Right lobe of liver (tissue), 6 donors: ENCODE data around the gene CHN2. TPM values are rescaled to one million over a fixed set of nuclear protein-coding genes. Genes with fewer than 3 reads are reported as not detected.
A peak's percentile ranks its signal among the peaks of the same experiment; 100 is the strongest.
"Not testable (repeated sequence)": the region's sequence is repeated elsewhere in the genome, so short reads cannot be mapped to it uniquely, and the experiment has no call there.

Source experiments
- ATAC-seq, 4 donors: fragments of 200-7000 bp; cut with Tn5 transposase; one replicate each; pipeline ENCODE4 v1.9.1; 2020; ENCODE audit warnings: mild to moderate bottlenecking in 4 of 4, moderate library complexity in 4 of 4
- DNase-seq, 3 donors: peaks; one replicate each; pipeline ENCODE4 v3.0.0-alpha.2; 2020
- H3K27ac ChIP-seq, 3 donors: fragments of 200-600 bp; one replicate each; pipeline ENCODE4 v1.8.0; 2022
- H3K27me3 ChIP-seq, 2 donors: fragments of 200-600 bp; one replicate each; pipeline ENCODE4 v1.8.0; 2022
- H3K36me3 ChIP-seq, 4 donors: fragments of 200-600 bp; sonication (generic) in 1 of 4; one replicate each; pipeline versions ENCODE4 v1.5.1 to v1.8.0; 2017 to 2022; ENCODE audit warnings: control low read depth in 1 of 4
- H3K4me1 ChIP-seq, 4 donors: fragments of 200-600 bp; sonication (generic) in 1 of 4; one replicate each; pipeline versions ENCODE4 v1.5.1 to v1.8.0; 2017 to 2022; ENCODE audit warnings: control low read depth in 1 of 4
- H3K4me3 ChIP-seq, 3 donors: fragments of 200-600 bp; one replicate each; pipeline ENCODE4 v1.8.0; 2022
- H3K9me3 ChIP-seq, 4 donors: fragments of 200-600 bp; sonication (generic) in 1 of 4; one replicate each; pipeline versions ENCODE4 v1.5.1 to v1.8.0; 2017 to 2022; ENCODE audit warnings: control low read depth in 1 of 4
- POLR2A ChIP-seq: fragments of 450-650 bp; IDR thresholded peaks from one replicate; pipeline ENCODE4 v1.6.1; 2017; ENCODE audit warnings: antibody characterized with exemption, mild to moderate bottlenecking
- WGBS: methylation state at CpG from one replicate; pipeline ENCODE4 v1.1.6; 2018; ENCODE audit warnings: low coverage, low lambda C conversion rate; ENCODE audit not compliant: insufficient coverage; ENCODE audit errors: missing lambda C conversion rate; 5-methylcytosine and 5-hydroxymethylcytosine counted together
- intact Hi-C, 2 donors: fragments of 100-400 bp; cut with DNase I; formaldehyde crosslinking; loops; one replicate each; pipeline versions ENCODE4 v1.11.2 to v1.14.1; 2022
- total RNA-seq, 6 experiments: library from RNA; depleted of rRNA in 2 of 6; stranded (reverse); fragments of >200 nt in 2 of 6; fragmentation: NEBNext Ultra II Directional in 3 of 6; extraction: Animal tissue kit (Norgen Biotek cat#: 25700) in 3 of 6; gene quantifications; one replicate each; pipeline versions ENCODE4 v1.1.0 to v1.2.4, GENCODE V29; 2016 to 2023
- TF ChIP-seq, protein P1 (sequence below), 4 donors: fragments of 200-600 bp in 3 of 4; fragments of 450-650 bp in 1 of 4; IDR thresholded peaks; one replicate each; pipeline versions ENCODE4 v1.5.1 to v1.8.0; 2016 to 2022; ENCODE audit warnings: antibody characterized with exemption in 4 of 4, mild to moderate bottlenecking in 2 of 4
- donor health status: DM: no; HTN: yes; CAD: no.
- donor health status: DM: no; HTN: no; CAD: no.
- donor health status: DM: no; HTN: no; CAD: no.
- donor health status: DM: no; HTN: yes; CAD: no.
- donor health status: DM: no; HTN: yes; CAD: no.

CHN2 gene
- total RNA-seq, 6 experiments from 2014 or later: 20.1 to 57.7 (median 31.5) TPM

DNA sequence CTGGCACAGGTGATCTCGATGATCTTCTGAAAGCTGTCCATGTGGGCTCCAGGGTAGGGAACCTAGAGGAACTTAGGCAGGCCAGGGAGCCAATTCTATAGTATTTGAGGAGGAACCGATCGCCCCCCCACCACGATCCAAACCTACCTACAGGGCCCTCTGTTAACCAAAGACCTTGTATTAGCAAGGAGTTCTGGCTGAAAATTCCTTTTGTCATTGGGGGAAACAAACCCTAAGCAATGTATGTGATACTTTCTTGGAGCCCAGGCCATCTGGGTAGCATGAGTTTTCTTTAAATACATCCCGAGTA is 62.1 kb downstream of the CHN2 start:
- WGBS: 73% methylated on average over 3 of the region's 5 CpGs
- ATAC-seq: no peak
- H3K36me3 ChIP-seq: no peaks in the 10 kb centered on the region
- H3K27me3 ChIP-seq: no peaks in the 10 kb centered on the region
- no peaks in the 10 kb centered on the region for H3K9me3 ChIP-seq
- TF ChIP-seq POLR2A: no peak
- TF ChIP-seq, protein P1, sequence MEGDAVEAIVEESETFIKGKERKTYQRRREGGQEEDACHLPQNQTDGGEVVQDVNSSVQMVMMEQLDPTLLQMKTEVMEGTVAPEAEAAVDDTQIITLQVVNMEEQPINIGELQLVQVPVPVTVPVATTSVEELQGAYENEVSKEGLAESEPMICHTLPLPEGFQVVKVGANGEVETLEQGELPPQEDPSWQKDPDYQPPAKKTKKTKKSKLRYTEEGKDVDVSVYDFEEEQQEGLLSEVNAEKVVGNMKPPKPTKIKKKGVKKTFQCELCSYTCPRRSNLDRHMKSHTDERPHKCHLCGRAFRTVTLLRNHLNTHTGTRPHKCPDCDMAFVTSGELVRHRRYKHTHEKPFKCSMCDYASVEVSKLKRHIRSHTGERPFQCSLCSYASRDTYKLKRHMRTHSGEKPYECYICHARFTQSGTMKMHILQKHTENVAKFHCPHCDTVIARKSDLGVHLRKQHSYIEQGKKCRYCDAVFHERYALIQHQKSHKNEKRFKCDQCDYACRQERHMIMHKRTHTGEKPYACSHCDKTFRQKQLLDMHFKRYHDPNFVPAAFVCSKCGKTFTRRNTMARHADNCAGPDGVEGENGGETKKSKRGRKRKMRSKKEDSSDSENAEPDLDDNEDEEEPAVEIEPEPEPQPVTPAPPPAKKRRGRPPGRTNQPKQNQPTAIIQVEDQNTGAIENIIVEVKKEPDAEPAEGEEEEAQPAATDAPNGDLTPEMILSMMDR (IDR thresholded peaks at IDR 0.05): no peak
- DNase-seq: no peak
- H3K27ac ChIP-seq: no peak overlapping the region
- H3K4me1 ChIP-seq: peaks cover 0 to 14% (median 7%) of the 10 kb centered on the region in 4 donors
- intact Hi-C loops: no loop called here
- H3K4me3 ChIP-seq: no peak overlapping the region

DNA sequence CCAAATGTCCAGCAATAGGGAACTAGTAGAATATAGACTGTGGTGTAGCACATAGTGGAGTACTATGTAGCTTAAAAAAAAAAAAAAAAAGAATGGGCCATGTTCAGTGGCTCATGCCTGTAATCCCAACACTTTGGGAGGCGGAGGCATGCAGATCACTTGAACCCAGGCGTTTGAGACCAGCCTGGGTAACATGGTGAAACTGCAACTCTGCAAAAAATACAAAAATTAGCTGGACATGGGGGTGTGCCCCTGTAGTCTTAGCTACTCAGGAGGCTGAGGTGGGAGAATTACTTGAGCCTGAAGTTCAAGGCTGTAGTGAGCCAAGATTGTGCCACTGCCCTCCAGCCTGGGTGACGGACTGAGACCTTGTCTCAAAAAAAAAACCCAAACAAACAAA is 64.4 kb downstream of the CHN2 start:
- no peak for TF ChIP-seq POLR2A
- TF ChIP-seq, protein P1 (IDR thresholded peaks at IDR 0.05): no peak
- intact Hi-C loops: no loop called here
- Histone ChIP-seq H3K27me3 (no peaks in the 10 kb centered on the region), H3K4me1 (peaks cover 0 to 14% (median 7%) of the 10 kb centered on the region in 4 donors), H3K36me3 (no peaks in the 10 kb centered on the region), H3K27ac (no peak overlapping the region), H3K9me3 (no peaks in the 10 kb centered on the region), H3K4me3 (no peak overlapping the region)
- 85% methylated on average over 3 of the region's 3 CpGs for WGBS
- DNase-seq: no peak
- ATAC-seq: no peak

DNA sequence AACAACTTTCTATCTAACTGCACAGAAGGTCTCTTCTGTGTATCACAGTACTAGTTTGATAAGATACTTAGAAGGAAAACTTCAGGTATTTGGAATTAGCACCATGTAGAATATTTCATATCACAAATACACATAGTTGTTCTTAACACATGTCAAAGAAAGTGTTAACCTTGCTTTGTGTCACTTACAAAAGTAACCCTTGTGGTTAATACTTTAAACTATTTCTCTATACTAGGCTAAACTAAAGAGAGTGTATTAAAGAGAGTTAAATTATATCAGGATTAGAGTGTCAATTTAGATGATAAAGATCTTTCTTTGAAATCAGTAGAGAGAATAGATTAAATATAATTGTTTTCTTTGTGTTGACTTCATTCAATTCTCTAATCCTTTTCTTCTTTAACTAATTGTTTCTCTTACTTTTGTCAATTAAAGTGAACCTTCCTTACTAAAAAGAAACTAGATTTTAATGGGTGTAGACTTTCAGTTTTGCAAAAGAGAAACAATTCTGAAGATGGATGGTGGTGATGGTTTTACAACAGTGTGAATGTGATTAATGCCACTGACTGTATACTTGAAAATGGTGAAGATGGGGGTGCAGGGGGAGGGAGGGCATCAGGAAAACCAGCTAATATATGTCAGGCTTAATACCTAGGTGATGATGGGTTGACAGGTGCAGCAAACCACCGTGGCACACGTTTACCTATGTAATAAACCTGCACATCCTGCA is 67.8 kb downstream of the CHN2 start:
- Histone ChIP-seq H3K4me1 (peaks cover 0 to 19% (median 9%) of the 10 kb centered on the region in 4 donors), H3K36me3 (no peaks in the 10 kb centered on the region), H3K4me3 (no peak overlapping the region), H3K27ac (no peak overlapping the region), H3K27me3 (no peaks in the 10 kb centered on the region), H3K9me3 (no peaks in the 10 kb centered on the region)
- DNase-seq (no peak), ATAC-seq (no peak)
- WGBS: no CpG with 5 or more reads among the region's 2 CpGs
- TF ChIP-seq, protein P1 (IDR thresholded peaks at IDR 0.05): no peak
- TF ChIP-seq POLR2A: no peak
- intact Hi-C loops: no loop called here

DNA sequence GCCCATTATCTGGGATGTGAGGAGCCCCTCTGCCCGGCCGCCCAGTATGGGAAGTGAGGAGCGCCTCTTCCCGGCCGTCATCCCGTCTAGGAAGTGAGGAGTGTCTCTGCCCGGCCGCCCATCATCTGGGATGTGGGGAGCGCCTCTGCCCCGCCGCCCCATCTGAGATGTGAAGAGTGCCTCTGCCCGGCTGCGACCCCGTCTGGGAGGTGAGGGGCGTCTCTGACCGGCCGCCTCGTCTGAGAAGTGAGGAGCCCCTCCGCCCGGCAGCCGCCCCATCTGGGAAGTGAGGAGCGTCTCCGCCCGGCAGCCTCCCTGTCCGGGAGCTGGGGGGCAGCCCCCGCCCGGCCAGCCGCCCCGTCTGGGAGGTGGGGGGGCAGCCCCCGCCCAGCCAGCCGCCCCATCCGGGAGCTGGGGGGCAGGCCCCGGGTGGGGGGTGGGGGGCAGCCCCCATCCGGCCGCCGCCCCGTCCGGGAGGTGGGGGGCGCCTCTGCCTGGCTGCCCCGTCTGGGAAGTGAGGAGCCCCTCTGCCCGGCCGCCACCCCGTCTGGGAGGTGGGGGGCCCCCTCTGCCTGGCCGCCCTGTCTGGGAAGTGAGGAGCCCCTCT is 69.1 kb downstream of the CHN2 start:
- H3K9me3 ChIP-seq, H3K36me3 ChIP-seq, ATAC-seq, H3K27me3 ChIP-seq, H3K4me3 ChIP-seq, H3K27ac ChIP-seq, intact Hi-C loops, DNase-seq: not testable (repeated sequence)
- peaks cover 0 to 25% (median 12%) of the 10 kb centered on the region in 4 donors for H3K4me1 ChIP-seq
- WGBS: 80% methylated on average over 2 of the region's 44 CpGs

DNA sequence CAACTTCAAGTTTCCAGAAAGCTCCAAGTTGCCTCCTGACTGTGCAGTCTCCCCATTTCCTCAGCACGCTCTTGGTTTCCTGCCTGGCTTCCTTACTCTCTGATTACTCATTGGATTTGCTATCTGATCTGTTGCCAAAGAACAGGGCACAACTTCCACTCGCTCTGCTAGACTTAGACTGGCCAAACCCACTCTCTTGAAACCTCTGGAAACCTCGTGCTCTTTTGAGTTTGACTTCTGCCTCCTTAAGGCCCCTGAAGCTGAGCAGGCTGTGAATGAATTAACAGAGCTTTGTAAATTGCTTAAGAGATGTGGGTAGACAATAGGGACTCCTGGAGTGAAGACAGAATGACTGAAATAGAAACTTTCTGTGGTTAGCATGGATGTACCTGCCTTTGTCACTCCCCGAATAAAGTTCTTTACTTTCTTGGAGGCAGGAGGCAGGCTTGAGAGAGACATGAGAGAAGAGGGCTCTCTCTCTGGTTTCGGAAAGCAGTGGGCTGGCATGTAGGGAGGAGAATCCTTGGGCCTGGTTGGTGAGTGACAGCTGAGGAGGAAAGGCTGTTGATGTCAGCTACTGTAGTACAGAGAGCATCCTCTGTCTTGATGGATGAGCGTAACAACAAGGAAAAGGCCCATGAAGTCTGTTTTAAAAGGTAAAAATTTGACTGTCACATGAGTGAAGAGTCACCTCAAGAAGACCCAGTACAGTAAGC is 70.8 kb downstream of the CHN2 start:
- Histone ChIP-seq H3K4me3 (no peak overlapping the region), H3K36me3 (no peaks in the 10 kb centered on the region), H3K9me3 (no peaks in the 10 kb centered on the region), H3K4me1 (peaks cover 0 to 33% (median 16%) of the 10 kb centered on the region in 4 donors), H3K27ac (peak overlapping the region in 2 of 3 donors; percentile 20 to 53), H3K27me3 (no peaks in the 10 kb centered on the region)
- WGBS: 61% methylated on average over 6 of the region's 6 CpGs
- peak; percentile 75 to 81 (median 78) for ATAC-seq
- no peak for TF ChIP-seq POLR2A
- TF ChIP-seq, protein P1 (IDR thresholded peaks at IDR 0.05): no peak
- intact Hi-C loops: no loop called here
- no peak for DNase-seq
